BJ (cell line): ENCODE results near the gene NOTCH1. TPM values are rescaled to one million over a fixed set of nuclear protein-coding genes. Genes with fewer than 3 reads are reported as not detected.

ENCODE experiments used
- CTCF ChIA-PET: fragments of 350-600 bp; formaldehyde crosslinking; extraction: SDS; loops from one replicate; lab custom pipeline; 2021; ENCODE audit warnings: antibody characterized with exemption, inconsistent platforms; lab: Yijun Ruan, JAX
- POLR2A ChIA-PET: fragments of 300-600 bp; sonication (Branson Sonifier 250); formaldehyde crosslinking; extraction: SDS; loops from one replicate; lab custom pipeline; 2021; ENCODE audit warnings: antibody characterized with exemption; lab: Charles Lee
- DNase-seq: peaks from one replicate; pipeline ENCODE4 v3.0.0-alpha.2; 2011; ENCODE audit warnings: low read depth
- H3K27me3 ChIP-seq: 2 replicates; pipeline ENCODE4 v1.6.0; 2011; ENCODE audit warnings: low read length; ENCODE audit not compliant: control insufficient read depth, insufficient read depth
- H3K36me3 ChIP-seq: 2 replicates; pipeline ENCODE4 v1.5.1; 2011; ENCODE audit warnings: low read length; ENCODE audit not compliant: control insufficient read depth, insufficient read depth
- H3K4me3 ChIP-seq: 2 replicates; pipeline ENCODE4 v1.5.1; 2011; ENCODE audit warnings: low read depth, mild to moderate bottlenecking, control low read depth, low read length
- polyA plus RNA-seq: library from polyadenylated mRNA; depleted of rRNA; stranded (reverse); fragments of >200 nt; gene quantifications from 2 replicates; pipeline ENCODE4 v1.2.3, GENCODE V29; 2011
- TF ChIP-seq, protein P1 (sequence below): IDR thresholded peaks from 2 replicates; pipeline ENCODE4 v1.5.1; 2011; ENCODE audit warnings: low read depth, mild to moderate bottlenecking, control low read depth, inconsistent platforms, low read length, moderate library complexity; ENCODE audit not compliant: insufficient read depth

NOTCH1 gene
- polyA plus RNA-seq, 1 experiment = 1.3 TPM

DNA sequence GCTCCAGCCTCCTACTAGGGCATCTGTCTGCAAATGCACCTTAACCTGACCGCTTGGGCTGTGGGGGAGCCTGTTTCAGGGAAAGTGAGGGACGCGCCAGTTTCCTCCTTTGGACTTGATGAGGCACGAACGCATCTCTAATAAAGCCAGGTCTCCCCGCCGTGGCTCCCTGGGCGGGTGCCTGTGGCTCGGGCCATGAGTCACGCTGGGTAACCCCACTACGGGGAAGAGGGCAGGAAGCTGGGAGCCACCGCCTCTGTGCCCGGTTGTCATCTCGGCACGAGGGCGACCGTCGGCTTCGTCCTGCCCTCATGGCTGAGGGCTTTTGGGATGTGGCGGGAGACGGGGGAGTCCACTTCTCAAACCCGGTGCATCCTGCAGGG lies 12.1 kb downstream of the NOTCH1 start:
- H3K27me3 ChIP-seq = no peaks in the 10 kb centered on the region
- TF ChIP-seq, protein P1, sequence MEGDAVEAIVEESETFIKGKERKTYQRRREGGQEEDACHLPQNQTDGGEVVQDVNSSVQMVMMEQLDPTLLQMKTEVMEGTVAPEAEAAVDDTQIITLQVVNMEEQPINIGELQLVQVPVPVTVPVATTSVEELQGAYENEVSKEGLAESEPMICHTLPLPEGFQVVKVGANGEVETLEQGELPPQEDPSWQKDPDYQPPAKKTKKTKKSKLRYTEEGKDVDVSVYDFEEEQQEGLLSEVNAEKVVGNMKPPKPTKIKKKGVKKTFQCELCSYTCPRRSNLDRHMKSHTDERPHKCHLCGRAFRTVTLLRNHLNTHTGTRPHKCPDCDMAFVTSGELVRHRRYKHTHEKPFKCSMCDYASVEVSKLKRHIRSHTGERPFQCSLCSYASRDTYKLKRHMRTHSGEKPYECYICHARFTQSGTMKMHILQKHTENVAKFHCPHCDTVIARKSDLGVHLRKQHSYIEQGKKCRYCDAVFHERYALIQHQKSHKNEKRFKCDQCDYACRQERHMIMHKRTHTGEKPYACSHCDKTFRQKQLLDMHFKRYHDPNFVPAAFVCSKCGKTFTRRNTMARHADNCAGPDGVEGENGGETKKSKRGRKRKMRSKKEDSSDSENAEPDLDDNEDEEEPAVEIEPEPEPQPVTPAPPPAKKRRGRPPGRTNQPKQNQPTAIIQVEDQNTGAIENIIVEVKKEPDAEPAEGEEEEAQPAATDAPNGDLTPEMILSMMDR = no peak
- ChIA-PET CTCF (no interaction called here), POLR2A (no interaction called here)
- H3K36me3 ChIP-seq = peaks cover 5% of the 10 kb centered on the region
- DNase-seq = no peak
- H3K4me3 ChIP-seq = no peak overlapping the region

DNA sequence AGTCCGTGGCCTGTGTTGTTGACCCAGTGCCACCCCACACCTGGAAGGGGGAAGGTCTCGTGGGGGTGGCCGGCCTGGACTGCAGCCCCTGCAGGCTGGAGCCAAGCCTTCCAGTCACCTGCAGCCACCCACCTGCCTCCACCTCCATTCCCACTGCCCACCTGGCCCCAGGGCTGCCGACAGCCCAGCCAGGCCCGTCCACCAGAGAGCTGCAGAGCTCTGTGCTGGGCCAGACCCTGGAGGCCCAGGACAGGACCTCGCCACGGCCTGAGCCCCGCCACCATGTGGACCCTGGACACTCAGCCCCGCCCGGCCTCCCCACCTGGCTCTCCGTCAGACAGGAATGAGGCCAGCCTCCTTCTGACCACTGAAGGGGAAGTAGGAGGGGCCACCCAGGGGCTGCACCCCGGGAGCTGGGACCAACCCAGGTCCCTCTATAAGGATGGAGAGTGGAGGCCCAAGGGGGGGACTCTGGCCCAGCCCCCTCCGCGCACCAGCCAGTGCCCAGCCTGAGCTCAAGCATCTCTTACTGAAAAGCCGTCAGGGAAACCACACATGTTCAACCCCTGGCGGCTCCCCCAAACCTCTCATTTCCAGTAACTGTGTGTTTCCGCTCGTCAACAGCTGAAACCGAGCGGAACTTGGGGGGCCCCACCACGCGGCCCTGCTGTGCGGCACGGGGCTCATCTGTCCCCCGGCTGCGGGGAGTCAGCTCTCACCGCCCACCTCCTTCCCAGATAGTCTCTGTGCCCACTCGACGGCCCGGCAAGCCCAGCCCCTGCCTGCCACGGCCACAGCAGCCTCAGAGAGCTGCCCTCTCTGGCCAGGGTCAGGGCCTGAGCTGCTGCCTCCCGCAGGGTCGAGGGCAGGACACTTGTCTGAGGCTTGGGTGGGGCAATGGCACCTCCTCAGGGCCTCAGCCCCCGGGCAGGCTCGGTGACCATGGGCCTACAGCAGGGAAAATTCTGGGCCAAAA lies 12.8 kb downstream of the NOTCH1 start:
- Histone ChIP-seq H3K27me3 (no peaks in the 10 kb centered on the region), H3K4me3 (no peak overlapping the region), H3K36me3 (peaks cover 5% of the 10 kb centered on the region)
- CTCF ChIA-PET = interaction anchor here (1.0 kb wide), 1 partner anchor 92 kb away, joined by 3 read pairs; no protein-coding TSS in a partner anchor
- DNase-seq = no peak
- TF ChIP-seq, protein P1 = no peak
- POLR2A ChIA-PET = no interaction called here

DNA sequence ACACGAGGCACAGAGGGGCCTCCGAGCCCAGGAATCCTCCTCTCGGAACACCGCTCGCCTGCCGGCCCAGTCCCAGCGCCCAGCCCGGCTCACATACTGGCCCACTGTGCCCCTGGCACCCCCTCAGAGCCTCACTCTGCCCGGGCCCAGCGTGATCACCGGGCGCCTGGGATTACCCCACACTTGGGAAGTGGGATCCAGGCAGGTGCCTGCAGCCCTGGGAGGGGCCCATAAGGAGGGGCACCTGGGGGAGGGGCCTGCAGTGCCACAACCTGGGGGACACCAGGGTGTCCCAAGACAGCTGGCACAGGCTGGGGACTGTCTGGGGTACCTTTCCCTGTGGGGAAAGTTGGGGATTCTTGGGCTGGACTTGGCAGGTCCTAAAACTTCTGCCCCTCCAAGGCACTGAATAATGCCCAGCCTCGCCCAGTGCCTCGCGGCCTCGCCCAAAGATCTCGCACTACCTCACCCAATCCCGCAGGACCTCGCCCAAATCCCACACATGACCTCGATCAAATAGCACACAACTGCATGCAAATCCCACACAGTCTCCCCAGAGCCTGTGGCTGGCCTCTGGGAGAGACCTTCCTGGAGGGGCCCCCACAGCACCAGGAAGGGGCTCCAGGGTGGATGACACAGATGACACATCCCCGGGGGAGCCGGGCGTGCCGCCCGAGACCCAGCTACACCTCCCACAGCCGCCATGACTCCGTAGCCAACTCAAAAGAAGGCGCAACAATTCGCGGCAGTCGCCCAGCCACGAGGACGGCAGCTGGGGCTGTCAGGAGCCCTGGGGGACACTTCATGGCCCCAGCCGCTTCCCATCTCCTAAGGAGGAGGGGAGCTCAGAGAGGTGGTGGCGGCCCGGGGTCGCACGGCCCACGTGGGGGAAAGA lies 13.7 kb downstream of the NOTCH1 start:
- ChIA-PET POLR2A (no interaction called here), CTCF (interaction anchor here (1.0 kb wide), 1 partner anchor 93 kb away, joined by 3 read pairs; no protein-coding TSS in a partner anchor)
- Histone ChIP-seq H3K27me3 (no peaks in the 10 kb centered on the region), H3K4me3 (no peak overlapping the region), H3K36me3 (peaks cover 5% of the 10 kb centered on the region)
- no peak for DNase-seq
- TF ChIP-seq, protein P1 = no peak

DNA sequence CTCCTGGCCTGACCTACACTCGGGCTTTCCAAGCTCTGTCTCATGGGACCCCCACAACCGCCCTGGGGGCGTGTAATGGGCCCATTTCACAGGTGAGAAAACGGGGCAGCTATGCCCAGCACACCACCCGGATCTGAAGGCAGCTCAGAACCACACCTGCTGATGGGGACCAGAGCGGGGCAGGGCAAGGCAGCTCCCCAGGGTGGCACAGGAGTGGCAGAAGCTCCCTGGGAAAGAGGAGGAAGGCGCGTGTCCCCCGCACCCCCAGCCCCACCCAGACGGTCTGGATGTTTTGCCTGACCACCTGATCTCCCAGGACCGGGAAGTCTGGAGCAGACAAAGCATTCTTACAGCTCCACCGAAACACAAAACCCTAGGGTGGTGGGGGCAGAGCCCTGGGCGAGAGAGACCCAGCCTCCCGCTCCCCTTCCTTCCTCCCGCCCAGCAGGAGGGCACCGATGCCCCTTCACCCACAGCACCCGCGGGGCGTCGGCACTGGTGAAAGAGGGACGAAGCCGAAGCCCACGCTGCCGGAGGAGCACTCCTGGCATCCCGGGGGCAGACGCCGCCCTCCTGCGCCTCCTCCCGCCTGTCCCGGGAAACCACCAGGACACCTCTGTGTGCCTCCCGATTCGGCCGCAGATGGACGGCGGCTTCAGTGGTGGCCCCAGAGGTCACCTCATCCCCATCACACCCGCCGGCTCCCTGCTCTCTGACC lies 14.5 kb downstream of the NOTCH1 start:
- DNase-seq = no peak
- Histone ChIP-seq H3K36me3 (peaks cover 4% of the 10 kb centered on the region), H3K27me3 (no peaks in the 10 kb centered on the region), H3K4me3 (no peak overlapping the region)
- POLR2A ChIA-PET = no interaction called here
- CTCF ChIA-PET = no interaction called here
- TF ChIP-seq, protein P1 = no peak
